Activated T-cell treated with anti-CD3 and anti-CD28 coated beads, Interleukin-2, amount 50 U/mL, for 24 hours (primary cell): ENCODE data around the gene HTR3E.
"Not testable (repeated sequence)": the region's sequence is repeated elsewhere in the genome, so short reads cannot be mapped to it uniquely, and the experiment has no call there.

Experiments used
- DNase-seq: peaks from one replicate; pipeline ENCODE4 v3.0.0-alpha.2; 2020
- H3K27ac Mint-ChIP-seq: 2 replicates; pipeline ENCODE4 v1.8.0; 2020; ENCODE audit warnings: mild to moderate bottlenecking, mixed read lengths
- H3K27me3 Mint-ChIP-seq: 2 replicates; pipeline ENCODE4 v1.8.0; 2020; ENCODE audit warnings: mixed read lengths
- H3K36me3 Mint-ChIP-seq: 2 replicates; pipeline ENCODE4 v1.8.0; 2020; ENCODE audit warnings: low read depth, mixed read lengths
- H3K4me1 Mint-ChIP-seq: 2 replicates; pipeline ENCODE4 v1.8.0; 2020; ENCODE audit warnings: low read depth, mixed read lengths
- H3K4me3 Mint-ChIP-seq: 2 replicates; pipeline ENCODE4 v1.8.0; 2020; ENCODE audit warnings: mild to moderate bottlenecking, moderate library complexity, mixed read lengths
- H3K9me3 Mint-ChIP-seq: 2 replicates; pipeline ENCODE4 v1.8.0; 2020; ENCODE audit warnings: mixed read lengths

Gene HTR3E

DNA sequence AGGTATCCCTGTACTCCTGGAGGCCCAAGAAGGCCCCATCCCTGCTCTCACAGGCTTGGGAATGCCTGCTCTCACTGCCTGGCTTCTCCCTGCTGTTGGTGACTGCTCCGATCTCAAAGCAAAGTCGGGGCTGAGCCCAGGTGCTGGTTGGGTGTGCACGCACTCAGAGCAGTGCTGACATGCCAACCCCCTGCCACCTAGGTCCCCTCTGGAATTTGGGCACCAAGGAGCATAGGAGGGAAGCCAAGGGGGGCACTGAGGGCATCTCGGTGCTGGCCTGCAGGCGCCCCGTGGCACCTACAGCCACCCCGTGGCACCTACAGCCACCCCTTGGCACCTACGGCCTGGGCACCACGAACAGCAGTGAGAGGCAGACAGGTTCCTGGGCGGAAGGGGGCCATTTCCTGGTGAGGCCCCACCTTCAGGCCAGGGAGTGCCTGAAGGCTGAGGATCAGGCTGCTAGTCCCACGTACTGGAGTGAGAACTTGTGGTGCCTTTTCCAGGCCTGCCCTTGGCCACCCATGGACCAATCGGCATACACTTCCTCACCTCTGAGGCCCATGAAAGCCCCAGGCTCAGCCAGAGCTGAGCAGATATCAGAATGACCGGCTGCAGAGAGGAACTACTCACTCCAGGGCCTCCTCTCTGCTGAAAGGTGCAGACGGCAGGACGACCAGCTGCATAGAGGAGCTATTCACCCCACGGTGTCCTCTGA, 15.6 kb upstream of the HTR3E start:
- Mint-ChIP-seq H3K4me1 (peaks cover 12% of the 10 kb centered on the region), H3K4me3 (no peak overlapping the region), H3K27ac (no peak overlapping the region), H3K36me3 (no peaks in the 10 kb centered on the region), H3K27me3 (no peaks in the 10 kb centered on the region), H3K9me3 (peaks cover 12% of the 10 kb centered on the region)
- DNase-seq = no peak

DNA sequence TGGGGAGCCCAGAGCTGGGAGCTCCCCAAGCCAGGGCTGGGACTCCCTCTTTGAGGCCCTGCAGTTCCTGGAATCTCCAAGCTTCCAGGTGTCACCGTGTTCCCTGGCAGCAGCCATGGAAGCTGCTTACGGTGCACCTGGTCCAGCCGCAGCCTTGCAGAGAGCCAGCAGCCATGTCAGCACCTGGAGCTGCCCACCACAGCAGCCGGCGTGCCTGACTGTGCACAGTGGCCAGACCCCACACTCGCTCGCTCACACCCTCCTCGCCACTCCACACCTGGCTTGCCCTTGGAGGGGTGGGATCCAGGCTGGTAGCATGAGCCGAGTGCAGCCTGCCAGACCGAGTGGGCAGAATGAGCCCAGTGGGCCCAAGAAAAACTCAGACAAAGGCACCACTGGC, 14.8 kb upstream of the HTR3E start:
- DNase-seq = no peak
- H3K9me3 Mint-ChIP-seq = peaks cover 15% of the 10 kb centered on the region
- H3K36me3 Mint-ChIP-seq = no peaks in the 10 kb centered on the region
- H3K27me3 Mint-ChIP-seq = no peaks in the 10 kb centered on the region
- no peak overlapping the region for H3K4me3 Mint-ChIP-seq
- H3K27ac Mint-ChIP-seq = no peak overlapping the region
- peaks cover 12% of the 10 kb centered on the region for H3K4me1 Mint-ChIP-seq

- Mint-ChIP-seq H3K27me3 (no peaks in the 10 kb centered on the region), H3K27ac (no peak overlapping the region), H3K36me3 (no peaks in the 10 kb centered on the region), H3K4me1 (peaks cover 12% of the 10 kb centered on the region), H3K4me3 (no peak overlapping the region), H3K9me3 (peaks cover 15% of the 10 kb centered on the region)
- DNase-seq = no peak
These were observed 14.4 kb upstream of the HTR3E start for GRCh38 chr3:184082465-184082864.

DNA sequence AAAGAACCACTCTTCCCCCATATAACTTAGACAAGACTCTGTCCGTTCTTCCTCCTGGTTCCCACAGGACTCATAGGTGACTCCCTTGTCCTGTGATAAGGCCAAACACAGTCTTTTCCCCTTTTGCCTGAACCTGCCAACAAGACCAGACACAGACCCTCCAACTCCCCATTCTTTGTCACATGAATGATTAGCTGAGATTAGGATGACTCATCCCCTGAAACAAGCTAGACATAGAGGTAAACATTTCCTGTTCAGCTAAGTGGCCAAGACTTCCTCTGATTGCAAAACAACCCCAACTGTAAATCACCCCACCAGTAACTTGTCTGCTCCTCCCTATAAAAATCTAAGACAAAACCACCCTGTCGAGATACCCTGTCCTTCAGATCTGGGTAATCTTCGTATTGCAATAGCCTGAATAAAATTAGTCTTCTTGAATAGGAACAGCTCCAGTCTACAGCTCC, 11.4 kb upstream of the HTR3E start:
- peaks cover 12% of the 10 kb centered on the region for H3K4me1 Mint-ChIP-seq
- peaks cover 15% of the 10 kb centered on the region for H3K9me3 Mint-ChIP-seq
- H3K4me3 Mint-ChIP-seq = no peak overlapping the region
- no peaks in the 10 kb centered on the region for H3K27me3 Mint-ChIP-seq
- H3K27ac Mint-ChIP-seq = no peak overlapping the region
- no peak for DNase-seq
- no peaks in the 10 kb centered on the region for H3K36me3 Mint-ChIP-seq

- no peak overlapping the region for H3K4me3 Mint-ChIP-seq
- H3K9me3 Mint-ChIP-seq = peaks cover 14% of the 10 kb centered on the region
- H3K36me3 Mint-ChIP-seq = no peaks in the 10 kb centered on the region
- no peaks in the 10 kb centered on the region for H3K4me1 Mint-ChIP-seq
- peaks cover 12% of the 10 kb centered on the region for H3K27me3 Mint-ChIP-seq
- H3K27ac Mint-ChIP-seq = no peak overlapping the region
- DNase-seq = no peak
These were observed 4.7 kb upstream of the HTR3E start for GRCh38 chr3:184092199-184092598.

GRCh38 chr3:184097556-184097955, 692 bp downstream of the HTR3E start:
- Mint-ChIP-seq H3K27ac (no peak overlapping the region), H3K9me3 (peaks cover 5% of the 10 kb centered on the region), H3K27me3 (peaks cover 4% of the 10 kb centered on the region), H3K4me3 (no peak overlapping the region), H3K36me3 (no peaks in the 10 kb centered on the region), H3K4me1 (no peaks in the 10 kb centered on the region)
- DNase-seq = no peak

GRCh38 chr3:184099806-184100686, 3.2 kb downstream of the HTR3E start:
- Mint-ChIP-seq H3K36me3 (no peaks in the 10 kb centered on the region), H3K27ac (no peak overlapping the region), H3K4me1 (no peaks in the 10 kb centered on the region), H3K4me3 (no peak overlapping the region), H3K9me3 (no peaks in the 10 kb centered on the region), H3K27me3 (peaks cover 4% of the 10 kb centered on the region)
- no peak for DNase-seq

DNA sequence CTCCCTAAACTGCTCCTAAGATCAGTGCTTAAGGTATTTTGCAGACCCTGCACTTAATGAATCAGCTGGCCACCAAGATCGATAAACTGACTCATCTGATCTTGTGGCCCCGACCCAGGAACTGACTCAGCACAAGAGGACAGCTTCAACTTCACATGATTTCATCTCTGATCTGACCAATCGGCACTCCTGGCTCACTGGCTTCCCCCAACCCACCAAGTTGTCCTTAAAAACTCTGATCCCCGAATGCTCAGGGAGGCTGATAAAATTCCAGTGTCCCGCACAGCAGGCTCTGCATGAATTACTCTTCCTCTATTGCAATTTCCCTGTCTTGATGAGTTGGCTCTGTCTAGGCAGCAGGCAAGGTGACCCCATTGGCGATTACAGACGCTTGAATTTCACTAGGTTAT, 13.5 kb downstream of the HTR3E start:
- DNase-seq = no peak
- Mint-ChIP-seq H3K4me3 (no peak overlapping the region), H3K9me3 (no peaks in the 10 kb centered on the region), H3K27ac (no peak overlapping the region), H3K4me1 (peaks cover 4% of the 10 kb centered on the region), H3K36me3 (no peaks in the 10 kb centered on the region), H3K27me3 (no peaks in the 10 kb centered on the region)

DNA sequence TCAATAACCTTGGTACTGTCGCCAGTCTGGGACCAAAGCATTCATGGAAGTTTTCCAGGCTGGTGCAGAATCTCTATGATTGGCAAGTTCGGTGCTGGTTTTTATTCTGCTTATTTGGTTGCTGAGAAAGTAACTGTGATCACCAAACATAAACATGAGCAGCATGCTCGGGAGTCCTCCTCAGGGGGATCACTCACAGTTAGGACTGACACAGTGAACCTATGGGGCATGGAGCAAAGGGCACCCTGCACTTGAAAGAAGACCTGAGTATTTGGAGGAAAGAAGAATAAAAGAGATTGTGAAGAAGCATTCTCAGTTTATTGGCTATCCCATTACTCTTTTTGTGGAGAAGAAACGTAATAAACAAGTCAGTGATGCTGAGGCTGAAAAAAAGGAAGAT, 19.2 kb downstream of the HTR3E start:
- Mint-ChIP-seq H3K4me1 (no peaks in the 10 kb centered on the region), H3K36me3 (no peaks in the 10 kb centered on the region), H3K4me3 (no peak overlapping the region), H3K27me3 (peaks cover 4% of the 10 kb centered on the region), H3K9me3 (no peaks in the 10 kb centered on the region), H3K27ac (no peak overlapping the region)
- DNase-seq = no peak

DNA sequence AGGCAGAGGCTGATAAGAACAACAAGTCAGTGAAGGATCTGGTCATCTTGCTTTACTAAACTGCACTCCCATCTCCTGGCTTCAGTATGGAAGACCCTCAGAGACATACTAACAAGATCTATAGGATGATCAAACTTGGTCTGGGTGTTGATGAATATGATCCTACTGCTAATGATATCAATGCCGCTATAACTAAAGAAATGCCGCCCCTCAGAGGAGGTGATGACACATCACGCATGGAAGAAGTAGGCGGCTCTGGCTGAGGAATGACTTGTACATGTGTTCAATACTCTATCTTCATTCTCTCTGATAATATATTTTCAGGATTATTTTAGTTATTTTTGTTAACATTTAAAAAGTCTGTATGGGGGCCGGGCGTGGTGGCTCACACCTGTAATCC, 20.8 kb downstream of the HTR3E start:
- H3K4me3 Mint-ChIP-seq = no peak overlapping the region
- H3K9me3 Mint-ChIP-seq = no peaks in the 10 kb centered on the region
- no peaks in the 10 kb centered on the region for H3K36me3 Mint-ChIP-seq
- no peak for DNase-seq
- no peaks in the 10 kb centered on the region for H3K4me1 Mint-ChIP-seq
- H3K27me3 Mint-ChIP-seq = peaks cover 4% of the 10 kb centered on the region
- H3K27ac Mint-ChIP-seq = no peak overlapping the region

GRCh38 chr3:184121031-184121430, 24.2 kb downstream of the HTR3E start:
- not testable (repeated sequence) for H3K27me3 Mint-ChIP-seq, H3K27ac Mint-ChIP-seq, H3K9me3 Mint-ChIP-seq, H3K4me3 Mint-ChIP-seq, H3K36me3 Mint-ChIP-seq, DNase-seq, H3K4me1 Mint-ChIP-seq

- no peaks in the 10 kb centered on the region for H3K36me3 Mint-ChIP-seq
- H3K9me3 Mint-ChIP-seq = no peaks in the 10 kb centered on the region
- H3K4me3 Mint-ChIP-seq = no peak overlapping the region
- no peaks in the 10 kb centered on the region for H3K27me3 Mint-ChIP-seq
- no peak for DNase-seq
- no peak overlapping the region for H3K27ac Mint-ChIP-seq
- H3K4me1 Mint-ChIP-seq = no peaks in the 10 kb centered on the region
These were observed 29.1 kb downstream of the HTR3E start for GRCh38 chr3:184126006-184126405.

DNA sequence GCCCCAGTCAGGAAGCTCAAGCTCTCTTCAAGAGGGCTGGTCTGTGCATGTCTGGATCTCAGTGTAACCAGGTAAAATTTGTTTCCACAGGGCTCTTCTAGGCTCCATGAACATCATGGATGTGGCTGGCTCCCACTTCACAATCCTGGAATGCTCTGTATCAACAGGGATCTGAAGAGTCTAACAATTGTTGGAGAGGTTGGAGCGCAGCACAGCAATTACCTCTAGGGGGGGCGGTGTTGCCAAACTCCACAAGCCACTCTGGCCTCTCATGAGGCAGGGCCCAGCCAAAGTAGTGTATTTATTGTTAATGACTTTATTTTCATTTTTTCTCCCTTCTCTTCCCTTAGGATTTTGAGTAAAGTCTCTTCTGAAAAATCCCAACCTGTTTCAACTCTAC, 32.1 kb downstream of the HTR3E start:
- Mint-ChIP-seq H3K4me3 (no peak overlapping the region), H3K4me1 (peaks cover 10% of the 10 kb centered on the region), H3K27me3 (no peaks in the 10 kb centered on the region), H3K27ac (no peak overlapping the region), H3K36me3 (peaks cover 2% of the 10 kb centered on the region), H3K9me3 (no peaks in the 10 kb centered on the region)
- DNase-seq = no peak

DNA sequence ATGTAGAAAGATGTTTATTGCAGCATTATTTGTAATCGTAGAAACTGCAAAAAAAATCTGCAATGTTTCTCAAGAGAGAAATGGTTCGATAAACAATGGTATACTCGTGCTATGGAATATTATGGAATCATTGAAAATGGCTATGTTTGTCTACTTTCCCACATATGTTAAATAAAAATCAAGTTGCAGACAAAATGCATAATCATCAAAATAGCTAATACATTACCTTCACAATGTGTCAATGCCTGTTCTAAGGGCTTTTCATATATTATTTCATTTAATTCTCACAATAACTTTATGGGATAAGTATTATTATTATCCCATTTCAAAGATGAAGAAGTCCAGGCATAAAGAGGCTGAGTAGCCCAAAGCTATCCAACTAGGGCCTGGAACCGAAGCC, 36.1 kb downstream of the HTR3E start:
- Mint-ChIP-seq H3K36me3 (peaks cover 38% of the 10 kb centered on the region), H3K9me3 (no peaks in the 10 kb centered on the region), H3K27ac (no peak overlapping the region), H3K27me3 (no peaks in the 10 kb centered on the region), H3K4me1 (peaks cover 39% of the 10 kb centered on the region), H3K4me3 (no peak overlapping the region)
- DNase-seq = no peak
